ENCODE measurements around the gene RPS6KA5. TPM values are rescaled to one million over a fixed set of nuclear protein-coding genes. Genes with fewer than 3 reads are reported as not detected.

The RPS6KA5 gene
- total RNA-seq, 2 experiments from 2014 or later = 28.0 to 29.8 TPM

GRCh38 chr14:90810806-90811205, 249.6 kb downstream of the RPS6KA5 start:
- no peaks in the 10 kb centered on the region for H3K36me3 Mint-ChIP-seq (ENCODE audit: low read depth)
- H3K9me3 ChIP-seq (ENCODE audit: control insufficient read depth in 1 of 2, insufficient read depth in 1 of 2, low read length in 2 of 2) = no peaks in the 10 kb centered on the region
- ATAC-seq (ENCODE audit: poor library complexity) (no peak), DNase-seq (no peak)
- intact Hi-C loops (cut with DNase I, micrococcal nuclease) = no loop called here
- peaks cover 5% of the 10 kb centered on the region for H3K27me3 Mint-ChIP-seq
- ChIA-PET CTCF (no interaction called here), POLR2A (no interaction called here)
- H3K4me3 Mint-ChIP-seq = no peak overlapping the region
- H3K4me1 ChIP-seq (ENCODE audit: insufficient read depth, low read length) = peaks cover 6% of the 10 kb centered on the region
- no peak overlapping the region for H3K4me3 ChIP-seq (ENCODE audit: low read length)
- peaks cover 5% of the 10 kb centered on the region for H3K4me1 Mint-ChIP-seq (ENCODE audit: low read depth)
- H3K36me3 ChIP-seq (ENCODE audit: insufficient read depth, low read length) = no peaks in the 10 kb centered on the region
- H3K27ac ChIP-seq (ENCODE audit: low read depth in 1 of 2, low read length in 2 of 2) = no peak overlapping the region
- no peak overlapping the region for H3K27ac Mint-ChIP-seq
- peaks cover 0 to 5% of the 10 kb centered on the region in 2 experiments for H3K27me3 ChIP-seq (ENCODE audit: control insufficient read depth in 1 of 2, insufficient read depth in 2 of 2, low read length in 2 of 2)
- H3K9me3 Mint-ChIP-seq = no peaks in the 10 kb centered on the region
- TF ChIP-seq, protein P1, sequence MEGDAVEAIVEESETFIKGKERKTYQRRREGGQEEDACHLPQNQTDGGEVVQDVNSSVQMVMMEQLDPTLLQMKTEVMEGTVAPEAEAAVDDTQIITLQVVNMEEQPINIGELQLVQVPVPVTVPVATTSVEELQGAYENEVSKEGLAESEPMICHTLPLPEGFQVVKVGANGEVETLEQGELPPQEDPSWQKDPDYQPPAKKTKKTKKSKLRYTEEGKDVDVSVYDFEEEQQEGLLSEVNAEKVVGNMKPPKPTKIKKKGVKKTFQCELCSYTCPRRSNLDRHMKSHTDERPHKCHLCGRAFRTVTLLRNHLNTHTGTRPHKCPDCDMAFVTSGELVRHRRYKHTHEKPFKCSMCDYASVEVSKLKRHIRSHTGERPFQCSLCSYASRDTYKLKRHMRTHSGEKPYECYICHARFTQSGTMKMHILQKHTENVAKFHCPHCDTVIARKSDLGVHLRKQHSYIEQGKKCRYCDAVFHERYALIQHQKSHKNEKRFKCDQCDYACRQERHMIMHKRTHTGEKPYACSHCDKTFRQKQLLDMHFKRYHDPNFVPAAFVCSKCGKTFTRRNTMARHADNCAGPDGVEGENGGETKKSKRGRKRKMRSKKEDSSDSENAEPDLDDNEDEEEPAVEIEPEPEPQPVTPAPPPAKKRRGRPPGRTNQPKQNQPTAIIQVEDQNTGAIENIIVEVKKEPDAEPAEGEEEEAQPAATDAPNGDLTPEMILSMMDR (IDR thresholded peaks at IDR 0.05) = no peak

- no peak overlapping the region for H3K4me3 ChIP-seq (ENCODE audit: low read length)
- H3K36me3 ChIP-seq (ENCODE audit: insufficient read depth, low read length) = no peaks in the 10 kb centered on the region
- Mint-ChIP-seq H3K27ac (no peak overlapping the region), H3K9me3 (no peaks in the 10 kb centered on the region), H3K36me3 (ENCODE audit: low read depth) (no peaks in the 10 kb centered on the region), H3K4me1 (ENCODE audit: low read depth) (no peaks in the 10 kb centered on the region), H3K27me3 (no peaks in the 10 kb centered on the region), H3K4me3 (no peak overlapping the region)
- TF ChIP-seq, protein P1 (IDR thresholded peaks at IDR 0.05) = no peak
- no peak overlapping the region for H3K27ac ChIP-seq (ENCODE audit: low read depth in 1 of 2, low read length in 2 of 2)
- ChIA-PET CTCF (no interaction called here), POLR2A (no interaction called here)
- no peaks in the 10 kb centered on the region for H3K9me3 ChIP-seq (ENCODE audit: control insufficient read depth in 1 of 2, insufficient read depth in 1 of 2, low read length in 2 of 2)
- intact Hi-C loops (cut with DNase I, micrococcal nuclease) = no loop called here
- no peak for DNase-seq
- H3K4me1 ChIP-seq (ENCODE audit: insufficient read depth, low read length) = no peaks in the 10 kb centered on the region
- no peaks in the 10 kb centered on the region for H3K27me3 ChIP-seq (ENCODE audit: control insufficient read depth in 1 of 2, insufficient read depth in 2 of 2, low read length in 2 of 2)
- ATAC-seq (ENCODE audit: poor library complexity) = no peak
Observed at GRCh38 chr14:90809530-90810312, 250.7 kb downstream of the RPS6KA5 start.

GRCh38 chr14:90808759-90809529, 251.5 kb downstream of the RPS6KA5 start:
- H3K27me3 Mint-ChIP-seq = no peaks in the 10 kb centered on the region
- H3K4me1 ChIP-seq (ENCODE audit: insufficient read depth, low read length) = no peaks in the 10 kb centered on the region
- ChIA-PET POLR2A (no interaction called here), CTCF (no interaction called here)
- ATAC-seq (ENCODE audit: poor library complexity) (no peak), DNase-seq (no peak)
- H3K27me3 ChIP-seq (ENCODE audit: control insufficient read depth in 1 of 2, insufficient read depth in 2 of 2, low read length in 2 of 2) = no peaks in the 10 kb centered on the region
- no peaks in the 10 kb centered on the region for H3K36me3 Mint-ChIP-seq (ENCODE audit: low read depth)
- no peak overlapping the region for H3K27ac ChIP-seq (ENCODE audit: low read depth in 1 of 2, low read length in 2 of 2)
- H3K4me3 ChIP-seq (ENCODE audit: low read length) = no peak overlapping the region
- intact Hi-C loops (cut with DNase I, micrococcal nuclease) = no loop called here
- H3K36me3 ChIP-seq (ENCODE audit: insufficient read depth, low read length) = no peaks in the 10 kb centered on the region
- no peaks in the 10 kb centered on the region for H3K9me3 Mint-ChIP-seq
- TF ChIP-seq, protein P1 (IDR thresholded peaks at IDR 0.05) = no peak
- H3K4me3 Mint-ChIP-seq = no peak overlapping the region
- no peak overlapping the region for H3K27ac Mint-ChIP-seq
- no peaks in the 10 kb centered on the region for H3K4me1 Mint-ChIP-seq (ENCODE audit: low read depth)
- no peaks in the 10 kb centered on the region for H3K9me3 ChIP-seq (ENCODE audit: control insufficient read depth in 1 of 2, insufficient read depth in 1 of 2, low read length in 2 of 2)
